GM13976 (cell line): Measurements from ENCODE around the gene ANKRD49.

Experiments used
- DNase-seq: peaks from one replicate; pipeline ENCODE4 v3.0.0; 2012; ENCODE audit warnings: low spot score
- in situ Hi-C: fragments of 300-500 bp; cut with MboI; formaldehyde crosslinking; loops from one replicate; pipeline ENCODE4 v1.12.0; 2022; ENCODE audit warnings: low sequenced_read_pairs, mixed read lengths, inconsistent platforms; ENCODE audit not compliant: unreplicated experiment
- TF ChIP-seq, protein P1 (sequence below): IDR thresholded peaks from 2 replicates; pipeline ENCODE4 v1.5.1; 2012; ENCODE audit warnings: borderline replicate concordance, mild to moderate bottlenecking; ENCODE audit not compliant: insufficient read depth; ENCODE audit errors: extremely low read depth, missing control alignments, control extremely low read depth

The ANKRD49 gene

DNA sequence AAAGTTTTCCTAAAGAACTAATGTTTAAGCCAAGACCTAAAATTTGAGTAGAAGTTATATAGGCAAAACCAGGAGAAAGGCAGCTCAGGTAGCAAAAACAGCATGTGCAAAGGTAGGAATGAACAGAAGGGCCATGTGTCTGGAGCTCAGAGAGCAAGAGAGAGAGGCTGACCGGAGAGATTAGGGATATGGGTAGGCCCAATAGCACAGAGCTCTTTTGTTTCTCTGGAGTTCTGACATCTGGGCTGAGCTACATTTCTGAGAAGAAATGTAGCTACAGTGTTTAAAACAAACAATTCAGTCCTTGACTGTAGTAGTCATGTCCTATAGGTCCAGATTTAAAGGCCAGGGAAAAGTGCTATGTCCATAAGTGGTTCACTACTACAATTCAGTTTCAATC is 22.9 kb downstream of the ANKRD49 start:
- TF ChIP-seq, protein P1, sequence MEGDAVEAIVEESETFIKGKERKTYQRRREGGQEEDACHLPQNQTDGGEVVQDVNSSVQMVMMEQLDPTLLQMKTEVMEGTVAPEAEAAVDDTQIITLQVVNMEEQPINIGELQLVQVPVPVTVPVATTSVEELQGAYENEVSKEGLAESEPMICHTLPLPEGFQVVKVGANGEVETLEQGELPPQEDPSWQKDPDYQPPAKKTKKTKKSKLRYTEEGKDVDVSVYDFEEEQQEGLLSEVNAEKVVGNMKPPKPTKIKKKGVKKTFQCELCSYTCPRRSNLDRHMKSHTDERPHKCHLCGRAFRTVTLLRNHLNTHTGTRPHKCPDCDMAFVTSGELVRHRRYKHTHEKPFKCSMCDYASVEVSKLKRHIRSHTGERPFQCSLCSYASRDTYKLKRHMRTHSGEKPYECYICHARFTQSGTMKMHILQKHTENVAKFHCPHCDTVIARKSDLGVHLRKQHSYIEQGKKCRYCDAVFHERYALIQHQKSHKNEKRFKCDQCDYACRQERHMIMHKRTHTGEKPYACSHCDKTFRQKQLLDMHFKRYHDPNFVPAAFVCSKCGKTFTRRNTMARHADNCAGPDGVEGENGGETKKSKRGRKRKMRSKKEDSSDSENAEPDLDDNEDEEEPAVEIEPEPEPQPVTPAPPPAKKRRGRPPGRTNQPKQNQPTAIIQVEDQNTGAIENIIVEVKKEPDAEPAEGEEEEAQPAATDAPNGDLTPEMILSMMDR: no peak
- no peak for DNase-seq
- in situ Hi-C loops: loop anchor here (25.0 kb wide), 1 partner anchor 604 kb away; no protein-coding TSS in a partner anchor

DNA sequence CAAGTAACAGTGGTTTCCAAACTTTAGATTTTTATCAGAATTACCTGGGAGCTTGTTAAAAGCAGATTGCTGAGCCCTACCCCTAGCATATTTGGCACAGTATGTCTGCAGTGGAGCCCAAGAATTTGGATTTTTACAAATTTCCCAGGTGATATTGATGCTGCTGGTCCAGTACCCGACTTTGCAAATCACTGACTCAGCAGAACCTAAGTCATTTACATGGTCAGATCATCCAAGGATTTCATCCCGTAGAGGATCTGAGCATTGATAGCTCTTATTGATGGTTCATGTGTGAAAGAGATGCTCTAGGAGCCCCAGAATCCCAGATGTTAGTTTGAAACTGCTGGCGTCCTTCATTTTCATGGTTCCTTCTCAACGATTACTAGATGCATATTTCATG is 24.5 kb downstream of the ANKRD49 start:
- TF ChIP-seq, protein P1: no peak
- DNase-seq: no peak
- in situ Hi-C loops: loop anchor here (25.0 kb wide), 1 partner anchor 606 kb away; no protein-coding TSS in a partner anchor

DNA sequence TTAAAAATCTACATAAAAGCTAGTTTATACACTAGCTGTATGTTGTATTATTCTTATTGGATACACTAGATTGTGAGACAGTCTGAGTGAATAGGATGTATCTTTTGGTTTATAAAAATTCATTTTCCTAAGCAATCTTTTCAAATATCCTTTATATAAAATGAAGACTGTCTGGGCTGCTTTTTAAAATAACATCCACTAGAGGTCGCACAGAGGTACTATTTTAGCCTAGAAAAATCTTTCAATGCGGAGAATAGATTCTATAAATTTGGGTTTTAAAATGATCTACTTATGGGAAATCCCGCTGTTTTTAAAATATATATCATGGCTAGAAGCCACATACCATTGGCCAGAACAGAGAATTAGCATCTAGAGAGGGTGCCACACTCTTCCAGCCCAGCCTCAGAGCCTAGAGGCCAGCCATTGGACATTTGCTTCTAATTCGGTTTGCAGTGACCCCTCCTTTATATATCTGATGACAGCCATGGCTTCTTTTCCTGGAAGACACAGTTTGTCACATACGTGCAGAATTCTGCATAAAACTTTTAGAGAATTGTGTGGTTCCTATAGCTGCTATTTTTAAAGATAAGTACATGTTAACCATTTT is 25.8 kb downstream of the ANKRD49 start:
- TF ChIP-seq, protein P1: peak; percentile 39
- in situ Hi-C loops: loop anchor here (5.0 to 25.0 kb wide), 2 partner anchors 83 to 607 kb away; no protein-coding TSS in a partner anchor
- peak; percentile 45 for DNase-seq

DNA sequence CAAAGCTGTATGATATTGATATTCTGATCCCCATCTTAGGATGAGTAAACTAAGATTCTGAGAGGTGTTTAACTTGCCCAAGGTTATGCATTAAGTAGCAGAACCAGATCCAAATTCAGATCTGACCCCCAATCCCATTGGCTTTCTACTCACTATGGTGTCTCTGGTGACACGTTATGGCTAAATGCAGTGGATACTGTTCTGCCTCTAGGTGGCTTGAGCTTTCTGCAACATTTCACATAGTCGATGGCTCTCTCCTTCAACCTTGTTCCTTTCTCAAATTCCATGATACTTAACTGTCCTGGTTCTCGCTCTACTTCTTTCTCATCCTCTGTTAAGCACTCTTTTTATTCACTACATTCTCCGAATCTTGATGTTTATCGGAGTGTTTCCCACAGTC is 27.9 kb downstream of the ANKRD49 start:
- no peak for DNase-seq
- in situ Hi-C loops: loop anchor here (5.0 to 25.0 kb wide), 2 partner anchors 81 to 609 kb away; no protein-coding TSS in a partner anchor
- TF ChIP-seq, protein P1: no peak

DNA sequence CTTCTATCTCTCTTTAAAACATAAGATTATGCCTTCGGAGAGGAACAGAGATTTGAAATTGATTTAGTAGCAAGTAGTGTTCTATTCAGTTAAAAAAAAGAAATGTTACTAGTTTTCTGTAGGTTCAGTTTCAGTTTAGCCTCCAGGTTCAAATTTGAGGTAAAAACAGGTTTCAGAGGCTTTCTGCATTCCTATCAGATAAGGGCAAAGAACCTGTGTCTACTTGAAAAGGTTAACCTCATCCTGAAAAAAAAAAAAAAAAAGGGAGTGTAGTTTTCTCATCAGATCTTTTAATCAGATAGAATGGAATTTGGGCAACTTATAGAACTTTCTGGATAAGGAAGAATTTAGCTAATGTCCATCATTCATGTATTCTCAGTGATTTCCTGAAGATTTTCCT is 30.6 kb downstream of the ANKRD49 start:
- in situ Hi-C loops: loop anchor here (5.0 to 25.0 kb wide), 2 partner anchors 78 to 612 kb away; no protein-coding TSS in a partner anchor
- DNase-seq: no peak
- TF ChIP-seq, protein P1: no peak

DNA sequence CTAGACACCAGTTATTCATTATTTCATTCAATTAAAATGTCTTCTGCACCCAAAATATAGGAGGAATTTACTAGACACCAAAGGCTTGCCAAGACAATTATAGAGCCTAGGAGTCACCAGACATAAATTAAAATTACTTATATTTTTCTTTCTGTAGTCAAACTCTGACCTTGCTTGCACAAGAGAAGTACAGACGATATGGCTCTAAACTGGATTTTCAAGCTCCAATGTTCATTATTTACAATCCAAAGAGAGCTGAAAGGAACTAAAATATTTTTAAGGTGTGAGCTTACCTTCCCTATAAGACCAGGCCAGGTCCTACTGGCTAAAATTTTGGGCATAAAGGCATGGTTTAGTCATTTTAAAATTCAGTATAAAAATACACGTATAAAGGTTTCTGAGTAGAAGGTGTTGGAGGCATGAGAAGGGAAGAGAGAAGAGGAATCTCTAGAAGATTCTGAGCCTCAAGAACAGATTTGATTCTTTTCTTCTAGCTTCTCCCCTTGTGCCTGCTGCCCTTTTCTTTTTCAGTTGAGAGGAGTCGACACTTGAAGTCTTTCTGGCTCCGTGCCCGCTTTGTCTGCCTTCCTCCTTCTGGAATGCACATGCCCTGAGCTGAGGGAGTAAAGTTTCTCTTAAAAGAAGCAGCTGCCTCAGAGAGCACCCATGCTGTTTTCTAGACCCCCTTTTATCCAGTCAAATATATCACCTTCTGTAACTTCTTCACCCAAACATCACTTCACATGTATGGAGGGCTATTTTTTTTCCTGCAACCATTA is 32.0 kb downstream of the ANKRD49 start:
- in situ Hi-C loops: no loop called here
- TF ChIP-seq, protein P1: no peak
- DNase-seq: no peak
